Eye (tissue), 1 donor: ENCODE data around the gene ACER2.
"Not testable (repeated sequence)": the region's sequence is repeated elsewhere in the genome, so short reads cannot be mapped to it uniquely, and the experiment has no call there.

ENCODE experiments used
- DNase-seq: peaks from one replicate; pipeline ENCODE4 v3.0.0-alpha.2; 2015

Gene ACER2

GRCh38 chr9:19408693-19409400 is at the start of gene ACER2:
Gene ACER2, plus strand, starts transcription at chr9:19409009. Its CDS starts 76 bp downstream, at chr9:19409085.
- DNase-seq, result peak; percentile 97

- no peak for DNase-seq
Measured at GRCh38 chr9:19369107-19369506, 39.7 kb upstream of the ACER2 start.

DNA sequence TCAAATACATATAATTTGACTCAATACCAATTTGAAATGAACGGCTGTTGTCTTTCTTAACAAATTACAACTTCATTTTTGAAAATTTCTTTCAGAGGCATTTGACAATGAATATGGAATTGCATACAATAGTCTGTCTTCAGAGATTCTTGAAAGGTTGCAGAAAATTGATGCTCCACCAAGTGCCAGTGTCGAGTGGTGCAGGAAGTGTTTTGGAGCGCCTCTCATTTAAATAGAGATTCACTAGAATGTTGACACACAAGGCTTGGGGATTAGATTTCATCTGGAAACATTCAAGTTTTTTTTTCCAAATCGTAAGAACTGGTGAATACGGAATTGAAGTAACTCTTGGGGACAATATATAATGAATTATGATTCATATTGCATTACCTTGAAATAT is 36.9 kb upstream of the ACER2 start:
- no peak for DNase-seq

DNA sequence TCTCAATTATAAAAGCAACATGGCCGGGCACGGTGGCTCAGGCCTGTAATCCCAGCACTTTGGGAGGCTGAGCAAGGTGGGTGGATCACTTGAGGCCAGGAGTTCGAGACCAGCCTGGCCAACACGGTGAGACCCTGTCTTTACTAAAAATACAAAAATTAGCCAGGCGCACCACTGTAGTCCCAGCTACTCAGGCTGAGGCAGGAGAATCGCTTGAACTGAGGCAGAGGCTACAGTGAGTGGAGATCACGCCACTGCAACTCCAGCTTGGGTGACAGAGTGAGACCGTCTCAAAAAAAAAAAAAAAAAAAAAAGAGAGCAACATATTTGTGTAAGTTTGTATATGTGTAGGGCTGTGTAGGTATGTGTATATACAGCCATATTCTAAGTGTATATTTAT is 36.2 kb upstream of the ACER2 start:
- no peak for DNase-seq

GRCh38 chr9:19373527-19373926 is 35.3 kb upstream of the ACER2 start:
- no peak for DNase-seq

DNA sequence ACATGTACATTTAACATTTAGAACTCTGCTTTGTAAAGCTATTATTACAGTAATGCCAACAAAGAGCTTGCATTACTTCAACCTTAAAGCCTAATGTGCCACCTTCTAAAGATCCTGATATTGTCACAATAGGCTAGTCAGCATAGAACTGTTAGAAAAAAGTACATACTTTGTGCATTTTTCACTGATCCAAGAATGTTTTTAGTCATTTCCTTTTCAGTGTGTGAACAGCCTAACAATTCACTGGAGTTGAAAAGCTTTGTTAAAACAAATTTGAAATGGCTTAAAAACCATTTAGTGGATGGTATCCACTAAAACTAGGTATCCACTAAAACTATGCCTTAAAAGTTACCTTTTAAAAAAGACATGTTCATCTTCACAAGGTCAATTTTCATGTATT is 33.3 kb upstream of the ACER2 start:
- no peak for DNase-seq

- DNase-seq, result no peak
Measured at GRCh38 chr9:19376931-19377330, 31.9 kb upstream of the ACER2 start.

- DNase-seq, result no peak
Measured at GRCh38 chr9:19378164-19378563, 30.6 kb upstream of the ACER2 start.

- no peak for DNase-seq
Measured at GRCh38 chr9:19378647-19379046, 30.2 kb upstream of the ACER2 start.

DNA sequence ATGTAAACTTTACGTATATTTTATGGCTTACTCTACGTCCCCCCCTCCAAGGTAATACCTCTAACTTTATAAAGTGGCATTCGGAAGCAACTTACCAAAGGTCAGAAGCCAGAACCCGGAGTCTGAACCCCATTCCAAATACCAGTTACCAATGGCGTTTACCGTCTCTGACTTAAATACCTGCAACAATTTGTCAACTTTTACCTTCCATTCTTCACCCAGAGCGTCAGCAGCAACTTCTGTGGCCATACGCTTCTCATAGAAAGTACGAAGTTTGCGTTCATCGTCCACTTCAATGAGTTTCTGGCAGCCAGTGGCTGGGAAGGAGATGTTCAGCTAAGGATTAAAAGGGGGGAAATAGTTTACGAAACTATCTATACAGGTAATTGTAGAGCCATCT is 29.5 kb upstream of the ACER2 start:
- DNase-seq, result no peak

DNA sequence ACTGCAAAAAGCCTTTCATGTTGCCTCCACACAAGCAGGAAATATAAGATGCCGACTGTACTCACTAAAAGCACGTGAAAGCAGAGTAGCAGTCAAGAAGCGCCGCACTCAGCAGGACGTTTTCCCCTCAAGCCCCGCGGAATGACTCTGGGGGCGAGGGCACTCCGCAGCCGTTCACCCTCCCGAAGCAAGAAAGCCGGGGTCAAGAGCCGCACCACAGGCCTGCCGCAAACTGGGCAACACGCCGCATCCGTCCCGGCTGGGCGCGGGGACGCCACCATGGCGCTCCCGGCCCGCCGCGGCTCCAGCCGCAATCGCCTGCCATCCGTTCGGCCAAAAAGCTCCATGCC is 29.1 kb upstream of the ACER2 start:
- DNase-seq, result no peak

DNA sequence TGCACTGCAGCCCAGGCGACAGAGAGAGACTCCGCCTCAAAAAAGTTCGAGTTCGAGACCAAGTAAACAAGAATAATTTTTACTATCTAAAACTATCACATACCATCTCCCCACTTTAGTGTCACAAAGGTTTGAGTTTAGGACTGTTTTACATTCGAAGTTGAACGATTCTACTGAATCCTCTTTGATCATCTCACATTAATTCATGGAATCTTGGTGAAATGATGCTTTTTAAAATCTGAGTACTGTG is 28.1 kb upstream of the ACER2 start:
- DNase-seq, result no peak

DNA sequence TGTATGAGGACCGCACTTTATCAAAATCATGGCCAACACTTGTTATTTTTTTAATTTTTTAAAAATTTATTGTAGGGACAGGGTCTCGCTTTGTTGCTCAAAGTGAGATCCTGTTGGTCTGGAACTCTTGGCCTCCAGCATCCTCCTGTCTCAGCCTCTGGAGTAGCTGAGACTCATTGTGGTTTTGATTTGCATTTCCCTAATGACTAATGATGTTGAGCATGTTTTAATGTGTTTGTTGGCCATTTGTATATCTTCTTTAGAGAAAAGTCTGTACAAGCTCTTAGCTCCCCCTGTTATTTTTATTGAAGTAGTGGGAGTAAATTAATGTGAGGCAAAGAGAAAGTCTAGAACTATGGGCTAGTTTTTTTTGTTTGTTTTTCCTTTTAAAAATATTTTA is 27.2 kb upstream of the ACER2 start:
- no peak for DNase-seq

DNA sequence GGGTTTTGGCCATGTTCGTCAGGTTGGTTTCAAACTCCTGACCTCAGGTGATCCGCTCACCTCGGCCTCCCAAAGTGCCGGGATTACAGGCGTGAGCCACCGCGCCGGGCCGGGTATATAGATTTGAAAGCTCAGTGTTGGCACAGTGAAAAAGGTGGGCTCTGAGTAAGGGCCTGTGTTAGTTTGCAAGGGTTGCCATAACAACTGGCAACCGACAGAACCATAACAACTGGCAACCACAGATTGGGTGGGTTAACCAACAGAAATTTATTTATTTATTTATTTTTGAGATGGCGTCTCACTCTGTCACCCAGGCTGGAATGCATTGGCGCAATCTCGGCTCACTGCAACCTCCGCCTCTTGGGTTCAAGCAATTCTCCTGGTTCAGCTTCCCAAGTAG is 23.6 kb upstream of the ACER2 start:
- DNase-seq, result not testable (repeated sequence)

DNA sequence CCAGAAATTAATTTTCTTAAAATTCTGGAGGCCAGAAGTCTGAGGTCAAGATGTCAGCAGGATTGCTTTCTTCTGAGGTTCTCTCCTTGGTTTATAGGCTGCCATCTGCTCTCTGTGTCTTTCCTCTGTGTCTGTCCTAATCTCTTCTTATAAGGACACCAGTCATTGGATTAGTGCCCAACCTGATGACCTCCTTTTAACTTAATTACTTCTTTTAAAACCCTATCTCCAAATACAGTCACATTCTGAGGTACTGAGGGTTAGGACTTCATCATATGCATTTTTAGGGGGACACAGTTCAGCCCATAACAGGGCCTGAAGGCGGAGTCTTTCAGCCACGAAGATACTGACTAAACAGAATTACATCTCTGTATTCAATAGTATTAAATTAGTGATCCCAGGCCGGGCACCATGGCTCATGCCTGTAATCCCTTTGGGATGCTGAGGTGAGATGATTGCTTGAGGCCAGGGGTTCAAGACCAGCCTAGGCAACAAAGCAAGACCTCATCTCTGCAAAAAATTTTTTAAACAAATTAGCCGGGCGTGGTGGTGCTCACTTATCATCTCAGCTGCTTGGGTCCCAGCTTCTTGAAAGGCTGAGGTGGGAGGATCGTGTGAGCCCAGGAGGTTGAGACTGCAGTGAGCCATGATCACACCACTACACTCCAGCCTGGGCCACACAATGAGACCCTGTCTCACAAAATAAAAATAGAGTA is 22.9 kb upstream of the ACER2 start:
- no peak for DNase-seq

DNA sequence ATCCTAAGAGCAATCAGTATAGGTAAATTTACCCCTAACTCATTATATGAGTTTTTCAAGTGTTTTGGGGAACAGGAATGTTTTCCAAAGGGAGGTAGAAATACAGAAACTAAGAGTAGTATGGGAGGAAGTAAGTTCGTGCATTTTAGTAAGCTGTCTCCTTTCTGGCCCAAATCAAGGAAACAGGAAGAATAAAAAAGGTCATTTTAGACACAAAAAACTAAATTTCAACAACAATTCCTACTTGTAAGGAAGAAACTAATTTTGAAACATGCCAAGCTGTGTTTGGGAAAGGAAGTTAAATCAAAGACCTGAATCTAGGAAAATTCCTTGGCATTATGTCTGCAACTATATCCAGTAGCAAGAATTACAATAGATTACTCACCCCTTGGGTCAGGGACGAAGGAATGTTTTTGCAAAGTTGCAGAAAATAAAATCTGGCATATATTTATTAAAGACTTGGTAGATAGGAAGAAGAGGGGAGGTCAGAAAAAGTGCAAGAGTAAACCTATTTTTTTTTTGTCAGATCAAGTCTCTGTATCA is 22.2 kb upstream of the ACER2 start:
- no peak for DNase-seq

- no peak for DNase-seq
Measured at GRCh38 chr9:19387317-19387716, 21.5 kb upstream of the ACER2 start.

- DNase-seq, result not testable (repeated sequence)
Measured at GRCh38 chr9:19389539-19389938, 19.3 kb upstream of the ACER2 start.

GRCh38 chr9:19397845-19398244 is 11.0 kb upstream of the ACER2 start:
- no peak for DNase-seq

DNA sequence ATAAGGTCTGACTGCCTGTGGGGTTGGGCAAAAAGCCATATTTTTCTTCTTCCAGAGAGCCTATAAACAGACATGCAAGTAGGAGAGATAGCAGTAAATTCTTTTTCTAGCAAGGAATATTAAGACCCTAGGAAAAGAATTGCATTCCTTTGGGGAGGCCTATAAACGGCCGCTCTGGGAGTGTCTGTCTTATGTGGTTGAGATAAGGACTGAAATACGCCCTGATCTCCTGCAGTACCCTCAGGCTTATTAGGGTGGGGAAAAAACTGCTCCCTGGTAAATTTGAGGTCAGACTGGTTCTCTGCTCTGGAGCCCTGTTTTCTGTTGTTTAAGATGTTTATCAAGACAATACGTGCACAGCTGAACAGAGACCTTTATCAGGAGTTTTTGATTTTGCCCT is 5.6 kb upstream of the ACER2 start:
- not testable (repeated sequence) for DNase-seq

- no peak for DNase-seq
Measured at GRCh38 chr9:19404283-19405075, 4.3 kb upstream of the ACER2 start.

GRCh38 chr9:19405771-19406170 is 3.0 kb upstream of the ACER2 start:
- no peak for DNase-seq

DNA sequence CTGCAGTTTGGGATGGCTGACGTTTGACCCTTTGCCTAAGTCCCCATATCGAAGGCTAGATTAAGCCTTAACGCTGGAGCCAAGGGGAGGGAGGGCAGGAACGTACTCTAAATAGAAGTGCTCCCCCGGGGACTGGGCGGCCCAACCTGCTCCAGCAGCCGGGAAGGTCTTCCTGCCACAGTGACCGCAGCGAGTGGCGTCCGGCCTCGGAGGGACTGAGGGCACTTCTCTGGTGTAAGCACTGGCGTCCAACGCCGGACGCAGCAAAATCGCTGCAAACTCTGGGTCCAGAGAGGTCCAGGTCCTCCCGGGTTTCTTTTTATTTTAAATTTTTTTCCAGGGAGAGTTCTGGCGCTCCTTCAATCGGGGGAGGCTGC is 505 bp upstream of the ACER2 start:
- DNase-seq, result no peak
